Fibroblast of villous mesenchyme (primary cell): ENCODE data around the gene EAPP. TPM values are rescaled to one million over a fixed set of nuclear protein-coding genes. Genes with fewer than 3 reads are reported as not detected.
"Not testable (repeated sequence)": the region's sequence is repeated elsewhere in the genome, so short reads cannot be mapped to it uniquely, and the experiment has no call there.

ENCODE experiments used
- DNase-seq: peaks from one replicate; pipeline ENCODE4 v3.0.0-alpha.2; 2010; ENCODE audit warnings: low read depth
- H3K4me3 ChIP-seq: 2 replicates; pipeline ENCODE4 v1.5.1; 2011; ENCODE audit warnings: low read depth, mild to moderate bottlenecking, low read length
- CTCF ChIP-seq: IDR thresholded peaks from 2 replicates; pipeline ENCODE4 v1.5.1; 2012; ENCODE audit warnings: low read depth, mild to moderate bottlenecking, low read length; ENCODE audit not compliant: insufficient read depth
- total RNA-seq: library from RNA; depleted of rRNA; stranded (reverse); fragments of >200 nt; gene quantifications from 2 replicates; pipeline ENCODE4 v1.2.3, GENCODE V29; 2012

Gene EAPP
- total RNA-seq, 1 donor: 37.1 TPM

GRCh38 chr14:34507884-34508283 is 31.6 kb downstream of the EAPP start:
- no peak overlapping the region for H3K4me3 ChIP-seq
- TF ChIP-seq CTCF: no peak
- DNase-seq: no peak

GRCh38 chr14:34507459-34507858 is 32.0 kb downstream of the EAPP start:
- DNase-seq: no peak
- H3K4me3 ChIP-seq: no peak overlapping the region
- TF ChIP-seq CTCF: no peak

GRCh38 chr14:34505124-34505491 is 34.4 kb downstream of the EAPP start:
- DNase-seq, H3K4me3 ChIP-seq: not testable (repeated sequence)

GRCh38 chr14:34504027-34504426 is 35.5 kb downstream of the EAPP start:
- DNase-seq, H3K4me3 ChIP-seq: not testable (repeated sequence)

GRCh38 chr14:34502545-34503225 is 36.8 kb downstream of the EAPP start:
- peak; percentile 37 for DNase-seq
- no peak for TF ChIP-seq CTCF
- H3K4me3 ChIP-seq: no peak overlapping the region

DNA sequence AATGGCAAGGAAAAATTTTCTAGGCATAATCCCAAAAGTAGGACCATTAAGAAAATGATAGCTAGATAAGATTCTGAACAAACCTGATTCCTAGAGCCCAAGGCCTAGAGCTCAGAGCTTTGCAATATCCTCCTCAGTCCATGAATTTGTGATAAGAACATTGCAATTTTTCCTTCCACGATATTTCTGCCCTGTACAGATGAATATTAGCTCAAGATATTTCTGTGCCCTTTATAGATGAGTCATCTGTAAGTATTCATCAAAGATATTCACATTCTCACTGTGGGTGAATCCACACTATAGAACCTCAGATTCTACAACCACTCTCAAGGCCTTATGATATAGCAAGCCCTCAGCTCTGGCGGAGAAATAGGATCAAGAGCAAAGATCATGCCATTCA is 37.5 kb downstream of the EAPP start:
- DNase-seq: no peak
- TF ChIP-seq CTCF: no peak
- no peak overlapping the region for H3K4me3 ChIP-seq

GRCh38 chr14:34501004-34501580 is 38.4 kb downstream of the EAPP start:
- DNase-seq: no peak
- H3K4me3 ChIP-seq: no peak overlapping the region
- no peak for TF ChIP-seq CTCF

DNA sequence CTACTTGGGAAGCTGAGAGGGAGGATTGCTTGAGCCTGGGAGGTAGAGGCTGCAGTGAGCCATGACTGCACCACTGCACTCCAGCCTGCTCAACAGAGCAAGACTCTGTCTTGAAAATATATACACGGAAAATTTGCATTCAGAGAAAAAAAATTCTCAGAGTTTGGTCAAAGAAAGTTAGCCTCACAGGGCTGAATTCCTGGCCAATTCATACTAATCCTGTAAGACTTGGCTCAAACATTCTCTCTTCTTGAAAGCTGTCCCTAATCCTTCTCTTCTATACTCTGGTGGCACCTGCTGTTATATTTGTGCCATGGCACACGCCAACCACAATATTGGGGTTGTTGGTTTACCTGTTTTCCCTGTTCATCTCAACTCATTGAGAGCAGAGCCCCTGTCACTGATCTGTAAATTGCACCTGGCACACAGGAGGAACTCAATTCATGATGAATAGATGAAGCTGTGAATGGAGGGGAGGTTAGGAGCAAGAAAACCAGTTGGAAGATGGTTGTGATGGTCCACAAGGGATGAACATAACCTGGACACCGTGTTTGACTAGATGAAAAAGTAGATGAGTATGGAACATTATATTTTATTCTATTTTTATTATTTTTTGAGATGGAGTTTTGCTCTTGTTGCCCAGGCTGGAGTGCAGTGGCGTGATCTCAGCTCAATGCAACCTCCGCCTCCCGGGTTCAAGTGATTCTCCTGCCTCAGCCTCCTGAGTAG is 40.7 kb downstream of the EAPP start:
- H3K4me3 ChIP-seq: no peak overlapping the region
- peak; percentile 39 for DNase-seq
- TF ChIP-seq CTCF: peak; percentile 49
